Mammary epithelial cell (primary cell): ENCODE results near the gene METTL5.

Experiments
- CTCF ChIP-seq, 2 donors: IDR thresholded peaks in 1 of 2; conservative IDR thresholded peaks in 1 of 2; 2 replicates each; pipeline ENCODE4 v1.5.1; 2011 to 2012; ENCODE audit warnings: inconsistent platforms in 2 of 2, low read length in 2 of 2, mild to moderate bottlenecking in 2 of 2, control low read depth in 1 of 2, low read depth in 1 of 2; ENCODE audit not compliant: insufficient read depth in 1 of 2; ENCODE audit errors: extremely low read depth in 1 of 2
- EZH2 ChIP-seq: IDR thresholded peaks from 2 replicates; pipeline ENCODE4 v1.6.1; 2012; ENCODE audit warnings: low read length, inconsistent platforms, borderline replicate concordance

- no peak for TF ChIP-seq CTCF (conservative IDR thresholded peaks at IDR 0.05 in 1 of 2, IDR thresholded peaks at IDR 0.05 in 1 of 2; ENCODE audit: extremely low read depth in 1 of 2, insufficient read depth in 1 of 2, low read depth in 1 of 2, low read length in 2 of 2)
- TF ChIP-seq EZH2: no peak
These were observed 29.5 kb downstream of the METTL5 start for GRCh38 chr2:169795181-169795580.
